OCI-LY7 (cell line): ENCODE measurements around the gene MEAK7. TPM values are rescaled to one million over a fixed set of nuclear protein-coding genes. Genes with fewer than 3 reads are reported as not detected.
"Not testable (repeated sequence)": the region's sequence is repeated elsewhere in the genome, so short reads cannot be mapped to it uniquely, and the experiment has no call there.

ENCODE experiments used
- BruUV-seq: library from RNA; stranded (reverse); fragments of 400-500 nt; replicated peaks from 2 replicates; lab custom pipeline; 2021; lab: Mats Ljungman, UMichigan
- CTCF ChIA-PET: fragments of 300-600 bp; sonication (Branson Sonifier 250); formaldehyde crosslinking; loops from one replicate; lab custom pipeline; 2022; ENCODE audit warnings: antibody characterized with exemption; ENCODE audit not compliant: unreplicated experiment; lab: Charles Lee
- POLR2A ChIA-PET: fragments of 300-600 bp; sonication (Branson Sonifier 250); formaldehyde crosslinking; loops from one replicate; lab custom pipeline; 2022; ENCODE audit warnings: antibody characterized with exemption; lab: Charles Lee
- DNase-seq: peaks from one replicate; pipeline ENCODE4 v3.0.0-alpha.2; 2015; ENCODE audit warnings: low spot score
- H2AFZ ChIP-seq: fragments of 200-600 bp; sonication (generic), shearing (Covaris generic); 2 replicates; pipeline ENCODE4 v1.6.1; 2014; ENCODE audit warnings: mild to moderate bottlenecking, antibody characterized with exemption, low read length, moderate library complexity
- H3K27ac ChIP-seq: fragments of 200-600 bp; sonication (generic); 2 replicates; pipeline ENCODE4 v1.5.1; 2014; ENCODE audit warnings: mixed run types, low read depth, mild to moderate bottlenecking, moderate library complexity, low read length, inconsistent platforms; ENCODE audit not compliant: poor library complexity, severe bottlenecking
- H3K36me3 ChIP-seq: fragments of 200-600 bp; sonication (generic); 2 replicates; pipeline ENCODE4 v1.6.1; 2014; ENCODE audit warnings: mild to moderate bottlenecking, antibody characterized with exemption, low read length, moderate library complexity, mixed read lengths; ENCODE audit not compliant: insufficient read depth
- H3K4me1 ChIP-seq: fragments of 200-600 bp; sonication (generic); 2 replicates; pipeline ENCODE4 v1.5.1; 2014; ENCODE audit warnings: mild to moderate bottlenecking, low read length; ENCODE audit not compliant: insufficient read depth, poor library complexity, severe bottlenecking
- H3K4me2 ChIP-seq: fragments of 200-600 bp; sonication (generic); 2 replicates; pipeline ENCODE4 v1.6.1; 2014; ENCODE audit warnings: mild to moderate bottlenecking, low read length
- H3K4me3 ChIP-seq: fragments of 200-600 bp; sonication (generic); 2 replicates; pipeline ENCODE4 v1.5.1; 2014; ENCODE audit warnings: mild to moderate bottlenecking, low read depth, low read length; ENCODE audit not compliant: poor library complexity, severe bottlenecking
- H3K79me2 ChIP-seq: fragments of 200-600 bp; sonication (generic); 2 replicates; pipeline ENCODE4 v1.6.1; 2016; ENCODE audit warnings: low read depth, mild to moderate bottlenecking, low read length, moderate library complexity, mixed read lengths; ENCODE audit not compliant: insufficient read depth
- H3K9me2 ChIP-seq: fragments of 200-600 bp; sonication (generic); 2 replicates; pipeline ENCODE4 v1.6.1; 2016; ENCODE audit warnings: mild to moderate bottlenecking, low read length, mixed read lengths; ENCODE audit not compliant: insufficient read depth
- H3K9me3 ChIP-seq: fragments of 200-600 bp; sonication (generic); 2 replicates; pipeline ENCODE4 v1.6.1; 2014; ENCODE audit warnings: mild to moderate bottlenecking, mixed run types, low read length, mixed read lengths
- H4K20me1 ChIP-seq: fragments of 200-600 bp; sonication (generic); 2 replicates; pipeline ENCODE4 v1.6.1; 2014; ENCODE audit warnings: mild to moderate bottlenecking, antibody characterized with exemption, low read length, moderate library complexity, mixed read lengths; ENCODE audit not compliant: insufficient read depth
- EZH2phosphoT487 ChIP-seq: fragments of 200-600 bp; sonication (generic); IDR thresholded peaks from 2 replicates; pipeline ENCODE4 v1.6.1; 2018; ENCODE audit warnings: low read depth, borderline replicate concordance, mild to moderate bottlenecking, mixed run types, antibody characterized with exemption, low read length, moderate library complexity, mixed read lengths
- intact Hi-C: fragments of 100-400 bp; cut with micrococcal nuclease; formaldehyde crosslinking; loops from one replicate; pipeline ENCODE4 v1.10.0; 2022; ENCODE audit not compliant: unreplicated experiment
- total RNA-seq, 2 experiments: library from RNA; depleted of rRNA in 1 of 2; stranded (reverse); fragments of >200 nt in 1 of 2; shearing (Covaris generic) in 1 of 2; gene quantifications; 2 replicates each; pipeline ENCODE4 v1.2.3, GENCODE V29; 2014 to 2022
- TF ChIP-seq, protein P1 (sequence below): fragments of 200-600 bp; sonication (generic); conservative IDR thresholded peaks from 2 replicates; pipeline ENCODE4 v1.5.1; 2014; ENCODE audit warnings: mild to moderate bottlenecking, antibody characterized with exemption, low read length, moderate library complexity, mixed read lengths

Gene MEAK7
- total RNA-seq, 2 experiments from 2014 or later, result 12.0 to 20.5 TPM

DNA sequence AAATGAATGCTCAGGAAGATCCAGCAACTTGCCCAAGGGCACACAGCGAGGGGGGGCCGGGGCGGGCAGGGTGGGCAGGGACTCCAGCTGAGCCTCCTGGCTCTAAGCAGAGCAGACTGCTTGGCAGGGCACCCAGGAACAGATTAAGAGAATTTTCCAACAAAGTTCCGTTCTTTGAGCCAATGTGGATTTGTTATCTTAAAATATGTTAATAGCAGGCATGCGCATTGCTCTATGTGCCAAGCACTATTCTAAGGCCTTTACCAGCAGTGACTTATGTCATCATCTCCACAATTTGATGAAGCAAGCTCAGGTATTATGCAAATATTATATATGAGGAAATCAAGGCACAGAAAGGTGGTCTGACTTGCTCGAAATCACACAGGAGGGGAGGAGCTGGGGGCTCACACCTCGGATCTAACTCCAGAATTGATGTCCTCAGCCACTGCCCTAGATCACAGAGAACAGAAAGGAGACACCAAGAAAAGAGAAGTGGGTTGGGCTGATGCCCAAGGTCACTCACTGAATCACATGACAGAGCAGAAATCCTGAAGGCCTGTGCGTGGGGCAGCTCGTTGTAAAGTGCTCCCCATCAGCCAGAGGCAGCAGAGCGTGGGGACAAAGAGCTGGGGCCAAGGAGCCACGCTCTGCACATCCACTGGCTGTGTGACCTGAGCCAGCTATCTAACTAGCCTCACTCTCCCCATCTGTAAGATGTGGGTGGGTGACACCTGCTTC, 23.2 kb upstream of the MEAK7 start:
- BruUV-seq, result no TSS peak
- no peaks in the 10 kb centered on the region for H3K36me3 ChIP-seq
- intact Hi-C loops, result no loop called here
- no peak overlapping the region for H3K4me2 ChIP-seq
- H4K20me1 ChIP-seq, result no peaks in the 10 kb centered on the region
- no peaks in the 10 kb centered on the region for H3K9me3 ChIP-seq
- no peak overlapping the region for H3K27ac ChIP-seq
- POLR2A ChIA-PET, result interaction anchor here (0.6 to 0.8 kb wide), 2 partner anchors 241 to 427 kb away, joined by 3 read pairs; no protein-coding TSS in a partner anchor
- TF ChIP-seq EZH2phosphoT487, result no peak
- TF ChIP-seq, protein P1, sequence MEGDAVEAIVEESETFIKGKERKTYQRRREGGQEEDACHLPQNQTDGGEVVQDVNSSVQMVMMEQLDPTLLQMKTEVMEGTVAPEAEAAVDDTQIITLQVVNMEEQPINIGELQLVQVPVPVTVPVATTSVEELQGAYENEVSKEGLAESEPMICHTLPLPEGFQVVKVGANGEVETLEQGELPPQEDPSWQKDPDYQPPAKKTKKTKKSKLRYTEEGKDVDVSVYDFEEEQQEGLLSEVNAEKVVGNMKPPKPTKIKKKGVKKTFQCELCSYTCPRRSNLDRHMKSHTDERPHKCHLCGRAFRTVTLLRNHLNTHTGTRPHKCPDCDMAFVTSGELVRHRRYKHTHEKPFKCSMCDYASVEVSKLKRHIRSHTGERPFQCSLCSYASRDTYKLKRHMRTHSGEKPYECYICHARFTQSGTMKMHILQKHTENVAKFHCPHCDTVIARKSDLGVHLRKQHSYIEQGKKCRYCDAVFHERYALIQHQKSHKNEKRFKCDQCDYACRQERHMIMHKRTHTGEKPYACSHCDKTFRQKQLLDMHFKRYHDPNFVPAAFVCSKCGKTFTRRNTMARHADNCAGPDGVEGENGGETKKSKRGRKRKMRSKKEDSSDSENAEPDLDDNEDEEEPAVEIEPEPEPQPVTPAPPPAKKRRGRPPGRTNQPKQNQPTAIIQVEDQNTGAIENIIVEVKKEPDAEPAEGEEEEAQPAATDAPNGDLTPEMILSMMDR, result no peak
- H3K4me3 ChIP-seq, result no peak overlapping the region
- DNase-seq, result no peak
- CTCF ChIA-PET, result no interaction called here
- no peaks in the 10 kb centered on the region for H3K4me1 ChIP-seq
- no peaks in the 10 kb centered on the region for H3K79me2 ChIP-seq
- no peaks in the 10 kb centered on the region for H3K9me2 ChIP-seq
- no peak overlapping the region for H2AFZ ChIP-seq

DNA sequence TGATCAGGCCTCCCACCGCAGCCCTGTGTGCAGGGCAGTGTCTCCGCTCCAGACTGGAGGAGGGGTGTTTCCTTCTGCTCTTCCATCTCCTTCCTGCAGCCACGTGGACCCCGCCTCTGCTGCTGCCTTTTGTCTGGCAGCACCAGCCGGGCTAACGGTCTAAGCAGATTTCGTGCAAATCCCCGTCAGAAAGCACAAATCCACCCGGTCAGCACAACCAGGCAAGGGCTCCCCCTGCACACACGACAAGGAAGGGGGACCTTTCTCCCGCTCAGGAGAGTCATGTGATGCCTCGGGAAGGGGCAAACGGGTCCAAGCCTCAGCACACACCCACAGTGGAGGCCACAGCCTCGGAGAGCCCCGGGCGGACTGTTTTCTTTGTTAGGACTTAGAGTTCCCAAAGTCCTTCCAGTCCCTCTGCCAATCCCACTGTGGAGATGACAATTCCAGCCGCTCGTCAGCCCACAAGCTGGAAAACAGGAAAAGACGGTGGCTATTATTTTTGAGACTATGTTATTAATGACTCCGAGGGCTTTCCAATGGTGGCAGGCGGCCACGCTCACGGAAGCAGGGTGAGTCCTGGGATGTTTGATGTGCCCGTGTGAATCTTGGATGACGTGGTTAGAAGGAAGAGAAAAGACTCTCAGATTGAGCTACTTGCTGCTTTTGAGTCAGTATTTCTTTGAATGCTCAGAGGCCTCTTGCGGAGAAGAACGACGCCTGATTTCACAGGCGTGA, 22.5 kb upstream of the MEAK7 start:
- Histone ChIP-seq H3K79me2 (no peaks in the 10 kb centered on the region), H3K27ac (no peak overlapping the region), H3K4me2 (no peak overlapping the region), H3K9me2 (no peaks in the 10 kb centered on the region), H2AFZ (no peak overlapping the region), H3K4me3 (no peak overlapping the region), H3K4me1 (no peaks in the 10 kb centered on the region), H3K36me3 (no peaks in the 10 kb centered on the region), H3K9me3 (no peaks in the 10 kb centered on the region), H4K20me1 (no peaks in the 10 kb centered on the region)
- POLR2A ChIA-PET, result no interaction called here
- intact Hi-C loops, result no loop called here
- TF ChIP-seq EZH2phosphoT487, result no peak
- TF ChIP-seq, protein P1, result no peak
- DNase-seq, result no peak
- BruUV-seq, result no TSS peak
- CTCF ChIA-PET, result no interaction called here

DNA sequence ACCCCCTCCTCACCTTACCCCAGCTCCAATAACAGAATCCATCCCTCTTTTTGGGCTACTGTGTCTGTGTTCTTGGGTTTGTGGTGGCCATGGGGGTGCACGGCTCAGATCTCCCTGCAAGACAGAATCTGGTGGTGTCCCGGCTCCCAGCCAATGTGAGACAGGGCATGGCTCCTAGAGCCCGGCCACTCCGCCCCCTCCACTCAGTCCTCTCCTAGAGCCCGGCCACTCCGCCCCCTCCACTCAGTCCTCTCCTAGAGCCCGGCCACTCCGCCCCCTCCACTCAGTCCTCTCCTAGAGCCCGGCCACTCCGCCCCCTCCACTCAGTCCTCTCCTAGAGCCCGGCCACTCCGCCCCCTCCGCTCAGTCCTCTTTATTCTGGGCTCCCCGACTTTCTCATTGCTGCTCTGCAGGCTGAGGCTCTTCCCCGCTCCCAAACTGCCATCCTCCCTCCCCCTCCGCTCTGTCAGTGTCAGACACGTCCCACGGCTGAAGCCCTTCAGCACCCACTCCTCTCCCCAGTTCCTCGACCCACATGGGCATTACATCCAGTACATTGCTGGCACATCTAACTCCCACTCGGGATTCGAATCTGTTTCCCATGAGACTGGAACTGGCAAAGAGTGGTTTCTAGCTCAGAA, 20.6 kb upstream of the MEAK7 start:
- H3K4me3 ChIP-seq, H3K27ac ChIP-seq, H3K79me2 ChIP-seq, H2AFZ ChIP-seq, BruUV-seq, H3K9me3 ChIP-seq, H3K4me2 ChIP-seq, H3K36me3 ChIP-seq, DNase-seq, H4K20me1 ChIP-seq, H3K9me2 ChIP-seq, H3K4me1 ChIP-seq, intact Hi-C loops, CTCF ChIA-PET: not testable (repeated sequence)
- POLR2A ChIA-PET, result interaction anchor here (0.9 kb wide), 1 partner anchor 27 kb away, joined by 3 read pairs; no protein-coding TSS in a partner anchor
